GM12873 (cell line): ENCODE data around the gene THOC6.

Experiments used
- TF ChIP-seq, protein P1 (sequence below): IDR thresholded peaks from 2 replicates; pipeline ENCODE4 v1.5.1; 2012; ENCODE audit warnings: low read depth, mild to moderate bottlenecking, moderate library complexity, low read length, control low read depth; ENCODE audit not compliant: insufficient read depth; ENCODE audit errors: missing control alignments

THOC6 gene

DNA sequence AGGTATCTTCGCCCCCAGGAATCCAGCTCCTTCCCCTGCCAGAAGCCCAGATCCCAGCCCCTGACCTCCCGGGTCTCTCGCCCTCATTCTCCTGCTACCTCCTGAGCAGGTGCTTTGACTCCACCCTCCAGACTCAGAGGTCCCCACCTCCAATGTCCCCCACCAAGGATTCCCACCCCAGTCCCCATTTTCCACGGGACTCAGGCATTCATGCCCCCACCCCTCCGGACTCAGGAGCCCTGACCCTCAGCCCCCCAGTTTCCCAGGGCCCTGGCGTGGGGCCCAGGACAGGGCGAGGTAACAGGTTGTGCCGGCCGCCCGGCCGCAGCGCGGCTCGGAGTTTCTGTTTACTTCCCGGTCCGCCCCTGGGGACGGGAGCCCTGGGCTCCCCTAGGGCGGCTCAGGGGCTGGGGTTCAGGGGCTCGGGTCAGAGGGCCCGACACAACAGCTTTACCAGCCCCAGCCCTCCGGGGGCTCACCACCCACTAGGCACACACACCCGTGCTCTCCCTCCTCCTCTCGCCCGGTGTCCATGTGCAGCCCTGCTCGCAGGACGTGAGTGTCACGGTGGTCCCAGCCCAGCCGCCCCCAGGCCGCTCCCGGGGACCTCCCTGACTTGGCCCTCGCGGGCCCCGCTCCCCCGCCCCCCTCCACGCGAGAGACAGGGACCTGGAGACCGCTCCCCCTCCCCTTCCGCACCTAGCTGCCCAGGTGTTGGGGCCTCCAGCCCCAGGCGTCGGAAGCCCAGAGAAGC is 12.3 kb downstream of the THOC6 start:
- TF ChIP-seq, protein P1, sequence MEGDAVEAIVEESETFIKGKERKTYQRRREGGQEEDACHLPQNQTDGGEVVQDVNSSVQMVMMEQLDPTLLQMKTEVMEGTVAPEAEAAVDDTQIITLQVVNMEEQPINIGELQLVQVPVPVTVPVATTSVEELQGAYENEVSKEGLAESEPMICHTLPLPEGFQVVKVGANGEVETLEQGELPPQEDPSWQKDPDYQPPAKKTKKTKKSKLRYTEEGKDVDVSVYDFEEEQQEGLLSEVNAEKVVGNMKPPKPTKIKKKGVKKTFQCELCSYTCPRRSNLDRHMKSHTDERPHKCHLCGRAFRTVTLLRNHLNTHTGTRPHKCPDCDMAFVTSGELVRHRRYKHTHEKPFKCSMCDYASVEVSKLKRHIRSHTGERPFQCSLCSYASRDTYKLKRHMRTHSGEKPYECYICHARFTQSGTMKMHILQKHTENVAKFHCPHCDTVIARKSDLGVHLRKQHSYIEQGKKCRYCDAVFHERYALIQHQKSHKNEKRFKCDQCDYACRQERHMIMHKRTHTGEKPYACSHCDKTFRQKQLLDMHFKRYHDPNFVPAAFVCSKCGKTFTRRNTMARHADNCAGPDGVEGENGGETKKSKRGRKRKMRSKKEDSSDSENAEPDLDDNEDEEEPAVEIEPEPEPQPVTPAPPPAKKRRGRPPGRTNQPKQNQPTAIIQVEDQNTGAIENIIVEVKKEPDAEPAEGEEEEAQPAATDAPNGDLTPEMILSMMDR, result no peak

- TF ChIP-seq, protein P1, result no peak
Measured at GRCh38 chr16:3036726-3037315, 13.0 kb downstream of the THOC6 start, which contains the start of gene BICDL2. Gene BICDL2 (minus strand): TSS chr16:3036944. CDS start chr16:3035496, 1,448 bp downstream.

GRCh38 chr16:3038256-3038655 is 14.4 kb downstream of the THOC6 start:
- TF ChIP-seq, protein P1, result no peak

- TF ChIP-seq, protein P1, result no peak
Measured at GRCh38 chr16:3038896-3039295, 15.1 kb downstream of the THOC6 start.

GRCh38 chr16:3042376-3042775 is 18.5 kb downstream of the THOC6 start:
- TF ChIP-seq, protein P1, result no peak

- TF ChIP-seq, protein P1, result no peak
Measured at GRCh38 chr16:3044708-3045107, 20.9 kb downstream of the THOC6 start.

DNA sequence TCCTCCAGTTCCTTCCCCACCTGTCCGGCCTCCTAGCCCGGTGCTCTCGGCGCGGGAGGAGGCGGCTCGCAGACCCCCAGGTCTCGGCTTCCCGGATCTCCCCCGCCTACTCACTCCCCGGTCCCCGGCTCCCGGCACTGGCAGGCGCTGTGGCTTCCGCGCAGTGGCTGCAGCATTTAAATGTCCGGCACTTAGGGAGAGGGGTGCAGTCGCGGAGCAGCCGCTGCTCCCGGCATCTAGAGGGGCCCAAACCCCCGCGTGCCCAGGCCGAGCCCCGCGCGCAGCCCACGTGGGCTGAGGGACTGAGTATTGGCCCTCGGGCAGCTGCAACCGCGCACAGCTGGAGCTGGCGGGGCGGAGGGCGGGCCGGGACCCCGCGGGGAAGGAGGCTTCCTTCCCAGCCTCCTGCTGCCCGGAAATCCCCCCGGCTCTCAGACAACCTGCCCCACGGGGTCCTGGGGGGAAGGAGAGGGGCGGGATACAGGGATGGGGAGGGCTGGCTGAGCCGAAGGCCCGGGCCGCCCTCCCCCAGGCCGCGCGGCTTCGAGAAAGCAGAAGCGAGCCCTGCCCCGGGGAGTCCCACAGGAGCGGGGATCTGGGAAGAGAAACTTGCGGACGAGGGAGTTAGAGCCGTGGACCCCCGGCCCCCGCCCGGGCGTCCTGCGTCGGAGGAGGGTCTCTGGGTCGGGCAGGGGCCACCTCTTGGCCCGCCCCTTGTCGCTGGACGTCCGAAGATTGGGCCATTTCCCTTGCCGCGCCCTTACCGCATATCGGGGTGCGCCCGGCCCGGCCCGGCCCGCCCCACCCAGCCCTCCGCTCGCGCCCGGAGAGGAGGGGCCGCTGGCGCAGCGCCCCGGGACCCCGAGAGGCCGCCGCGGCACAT is 22.2 kb downstream of the THOC6 start, which contains the start of gene MMP25:
Gene MMP25, plus strand, starts transcription at position 804 of the 883 bp plus-strand sequence. CDS start 357 bp downstream, outside the sequence.
- TF ChIP-seq, protein P1, result no peak
